HEK293 (cell line): ENCODE results near the gene EGFLAM.

ENCODE experiments used
- GLI2 ChIP-seq: fragments of 450-650 bp; formaldehyde crosslinking; IDR thresholded peaks from 2 replicates; pipeline ENCODE4; 2017; ENCODE audit warnings: missing biosample characterization, missing genetic modification characterization, low read depth, borderline replicate concordance
- KLF16 ChIP-seq: fragments of 450-650 bp; formaldehyde crosslinking; IDR thresholded peaks from 2 replicates; pipeline ENCODE4 v1.5.1; 2017; ENCODE audit warnings: missing biosample characterization, missing genetic modification characterization
- OSR2 ChIP-seq: fragments of 450-650 bp; formaldehyde crosslinking; IDR thresholded peaks from 2 replicates; pipeline ENCODE4 v1.5.1; 2016; ENCODE audit warnings: missing biosample characterization, missing genetic modification characterization
- SETDB1 ChIP-seq: IDR thresholded peaks from one replicate; pipeline ENCODE4 v1.6.1; 2017; ENCODE audit warnings: mild to moderate bottlenecking, low read length, moderate library complexity, mixed read lengths; ENCODE audit not compliant: insufficient read length
- TCF7L2 ChIP-seq: IDR thresholded peaks from 2 replicates; pipeline ENCODE4 v1.6.1; 2011; ENCODE audit warnings: low read depth, mild to moderate bottlenecking, inconsistent platforms, low read length, moderate library complexity, borderline replicate concordance
- ZBTB8A ChIP-seq: fragments of 450-650 bp; formaldehyde crosslinking; IDR thresholded peaks from 2 replicates; pipeline ENCODE4 v1.5.1; 2016; ENCODE audit warnings: missing biosample characterization, missing genetic modification characterization
- ZNF121 ChIP-seq: fragments of 450-650 bp; formaldehyde crosslinking; IDR thresholded peaks from 2 replicates; pipeline ENCODE4 v1.5.1; 2016; ENCODE audit warnings: missing biosample characterization, missing genetic modification characterization
- ZNF274 ChIP-seq, 2 experiments: fragments of 200-500 bp in 1 of 2; fragments of 450-650 bp in 1 of 2; sonication (Bioruptor generic) in 1 of 2; formaldehyde crosslinking in 1 of 2; IDR thresholded peaks; 2 replicates each; pipeline versions ENCODE4 v1.5.1 to v1.6.1; 2014 to 2016; ENCODE audit warnings: borderline replicate concordance in 1 of 2, inconsistent platforms in 1 of 2, low read length in 1 of 2, missing biosample characterization in 1 of 2, missing genetic modification characterization in 1 of 2
- ZNF544 ChIP-seq: fragments of 450-650 bp; formaldehyde crosslinking; IDR thresholded peaks from 2 replicates; pipeline ENCODE4 v1.5.0; 2017; ENCODE audit warnings: missing biosample characterization, missing genetic modification characterization
- TF ChIP-seq, protein P1 (sequence below): fragments of 450-650 bp; formaldehyde crosslinking; IDR thresholded peaks from 2 replicates; pipeline ENCODE4 v1.5.1; 2016; ENCODE audit warnings: missing biosample characterization, missing genetic modification characterization

DNA sequence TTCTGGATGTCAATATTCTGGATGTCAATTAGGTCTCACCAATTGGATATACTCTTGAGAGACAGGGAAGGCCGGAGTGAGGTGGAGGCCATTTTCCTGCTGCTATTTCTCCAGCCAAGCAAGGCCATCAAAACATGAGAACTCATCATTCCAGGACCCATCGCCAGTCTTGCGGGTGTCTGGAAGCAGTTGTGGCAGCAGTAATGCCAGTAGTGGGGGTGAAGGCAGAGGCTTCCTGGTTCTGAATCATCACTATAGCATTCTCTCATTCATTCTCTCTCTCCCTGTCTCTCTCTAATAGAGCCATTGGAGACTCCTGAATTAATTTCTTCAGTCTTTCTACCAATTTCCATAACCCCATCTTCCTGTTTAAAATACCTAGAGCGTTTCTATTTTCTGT is 71.8 kb downstream of the EGFLAM start:
- TF ChIP-seq ZBTB8A (tag by site-specific recombination) (no peak), GLI2 (tag by site-specific recombination) (no peak), TCF7L2 (no peak), KLF16 (tag by site-specific recombination) (no peak), ZNF274 (IDR thresholded peaks at IDR 0.05; ENCODE audit: low read length) (no peak), ZNF274 (tag by site-specific recombination; IDR thresholded peaks at IDR 0.05; ENCODE audit: borderline replicate concordance) (no peak), SETDB1 (no peak), ZNF544 (tag by site-specific recombination) (no peak), OSR2 (tag by site-specific recombination) (no peak), ZNF121 (tag by site-specific recombination) (no peak)
- TF ChIP-seq, protein P1, sequence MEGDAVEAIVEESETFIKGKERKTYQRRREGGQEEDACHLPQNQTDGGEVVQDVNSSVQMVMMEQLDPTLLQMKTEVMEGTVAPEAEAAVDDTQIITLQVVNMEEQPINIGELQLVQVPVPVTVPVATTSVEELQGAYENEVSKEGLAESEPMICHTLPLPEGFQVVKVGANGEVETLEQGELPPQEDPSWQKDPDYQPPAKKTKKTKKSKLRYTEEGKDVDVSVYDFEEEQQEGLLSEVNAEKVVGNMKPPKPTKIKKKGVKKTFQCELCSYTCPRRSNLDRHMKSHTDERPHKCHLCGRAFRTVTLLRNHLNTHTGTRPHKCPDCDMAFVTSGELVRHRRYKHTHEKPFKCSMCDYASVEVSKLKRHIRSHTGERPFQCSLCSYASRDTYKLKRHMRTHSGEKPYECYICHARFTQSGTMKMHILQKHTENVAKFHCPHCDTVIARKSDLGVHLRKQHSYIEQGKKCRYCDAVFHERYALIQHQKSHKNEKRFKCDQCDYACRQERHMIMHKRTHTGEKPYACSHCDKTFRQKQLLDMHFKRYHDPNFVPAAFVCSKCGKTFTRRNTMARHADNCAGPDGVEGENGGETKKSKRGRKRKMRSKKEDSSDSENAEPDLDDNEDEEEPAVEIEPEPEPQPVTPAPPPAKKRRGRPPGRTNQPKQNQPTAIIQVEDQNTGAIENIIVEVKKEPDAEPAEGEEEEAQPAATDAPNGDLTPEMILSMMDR (tag by site-specific recombination) = no peak
